ENCODE data around the gene PDZRN4.

DNA sequence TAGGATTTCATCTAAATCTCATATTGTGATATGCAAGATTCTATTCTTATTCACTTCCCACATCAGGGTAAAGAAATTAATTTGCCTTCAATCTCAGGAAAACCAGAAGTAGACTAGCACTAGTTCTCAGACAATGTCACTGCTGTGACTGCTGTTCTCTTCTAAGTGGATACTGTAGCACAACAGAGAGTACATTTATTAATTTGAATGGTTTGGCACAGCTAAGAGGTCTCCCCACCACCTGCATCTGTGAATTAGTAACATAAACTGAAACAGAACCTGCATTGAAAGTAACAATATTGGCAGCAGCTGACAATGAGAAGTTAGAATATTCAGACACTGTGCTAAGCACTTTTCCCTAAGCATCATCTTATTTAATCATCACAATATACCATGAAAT lies 253.1 kb downstream of the PDZRN4 start:
- TF ChIP-seq, protein P1, sequence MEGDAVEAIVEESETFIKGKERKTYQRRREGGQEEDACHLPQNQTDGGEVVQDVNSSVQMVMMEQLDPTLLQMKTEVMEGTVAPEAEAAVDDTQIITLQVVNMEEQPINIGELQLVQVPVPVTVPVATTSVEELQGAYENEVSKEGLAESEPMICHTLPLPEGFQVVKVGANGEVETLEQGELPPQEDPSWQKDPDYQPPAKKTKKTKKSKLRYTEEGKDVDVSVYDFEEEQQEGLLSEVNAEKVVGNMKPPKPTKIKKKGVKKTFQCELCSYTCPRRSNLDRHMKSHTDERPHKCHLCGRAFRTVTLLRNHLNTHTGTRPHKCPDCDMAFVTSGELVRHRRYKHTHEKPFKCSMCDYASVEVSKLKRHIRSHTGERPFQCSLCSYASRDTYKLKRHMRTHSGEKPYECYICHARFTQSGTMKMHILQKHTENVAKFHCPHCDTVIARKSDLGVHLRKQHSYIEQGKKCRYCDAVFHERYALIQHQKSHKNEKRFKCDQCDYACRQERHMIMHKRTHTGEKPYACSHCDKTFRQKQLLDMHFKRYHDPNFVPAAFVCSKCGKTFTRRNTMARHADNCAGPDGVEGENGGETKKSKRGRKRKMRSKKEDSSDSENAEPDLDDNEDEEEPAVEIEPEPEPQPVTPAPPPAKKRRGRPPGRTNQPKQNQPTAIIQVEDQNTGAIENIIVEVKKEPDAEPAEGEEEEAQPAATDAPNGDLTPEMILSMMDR (IDR thresholded peaks at IDR 0.05): no peak
- TF ChIP-seq POLR2A (IDR thresholded peaks at IDR 0.05): no peak

Data from Peyer's patch (tissue), 4 donors.